CD4-positive, alpha-beta memory T cell (primary cell): ENCODE results near the gene APOBEC3F. TPM values are rescaled to one million over a fixed set of nuclear protein-coding genes. Genes with fewer than 3 reads are reported as not detected.
A peak's percentile ranks its signal among the peaks of the same experiment; 100 is the strongest.
"Not testable (repeated sequence)": the region's sequence is repeated elsewhere in the genome, so short reads cannot be mapped to it uniquely, and the experiment has no call there.

Experiments
- CTCF ChIA-PET: fragments of 350-600 bp; sonication (Branson Sonifier 250); formaldehyde crosslinking; loops from one replicate; lab custom pipeline; 2021; ENCODE audit warnings: inconsistent platforms; ENCODE audit not compliant: partially characterized antibody; lab: Charles Lee
- POLR2A ChIA-PET: fragments of 350-600 bp; sonication (Branson Sonifier 250); formaldehyde crosslinking; loops from one replicate; lab custom pipeline; 2021; ENCODE audit not compliant: partially characterized antibody; lab: Charles Lee
- DNase-seq, 5 donors: peaks; one replicate each; pipeline versions ENCODE4 v3.0.0 to v3.0.0-alpha.2; 2020 to 2022; ENCODE audit warnings: mixed read lengths in 1 of 5
- H3K27ac ChIP-seq: one replicate; pipeline ENCODE4 v1.7.0; 2013; ENCODE audit warnings: low read depth, low read length
- H3K27me3 ChIP-seq: 2 replicates; pipeline ENCODE4 v1.7.0; 2013; ENCODE audit warnings: mild to moderate bottlenecking, low read length, moderate library complexity; ENCODE audit not compliant: insufficient read depth
- H3K36me3 ChIP-seq: 2 replicates; pipeline ENCODE4 v1.7.0; 2013; ENCODE audit warnings: mild to moderate bottlenecking, low read length, moderate library complexity; ENCODE audit not compliant: insufficient read depth
- H3K4me1 ChIP-seq: 2 replicates; pipeline ENCODE4 v1.7.0; 2013; ENCODE audit warnings: mild to moderate bottlenecking, low read length, moderate library complexity; ENCODE audit not compliant: insufficient read depth
- H3K4me3 ChIP-seq, 2 donors: one replicate each; pipeline ENCODE4 v1.7.0; 2013; ENCODE audit warnings: low read length in 2 of 2, mild to moderate bottlenecking in 1 of 2
- H3K9me3 ChIP-seq, 2 donors: one replicate each; pipeline ENCODE4 v1.7.0; 2013; ENCODE audit warnings: low read length in 2 of 2, control low read depth in 1 of 2; ENCODE audit not compliant: control insufficient read depth in 1 of 2
- H3K27ac Mint-ChIP-seq, 7 donors: one replicate each; pipeline ENCODE4 v1.8.0; 2020 to 2021; ENCODE audit warnings: mixed read lengths in 7 of 7, mild to moderate bottlenecking in 6 of 7, inconsistent platforms in 3 of 7, moderate library complexity in 3 of 7
- H3K27me3 Mint-ChIP-seq, 2 donors: one replicate each; pipeline ENCODE4 v1.8.0; 2020 to 2021; ENCODE audit warnings: mixed read lengths in 2 of 2
- H3K36me3 Mint-ChIP-seq, 2 donors: one replicate each; pipeline ENCODE4 v1.8.0; 2020 to 2021; ENCODE audit warnings: mixed read lengths in 2 of 2, inconsistent platforms in 1 of 2, mild to moderate bottlenecking in 1 of 2
- H3K4me1 Mint-ChIP-seq, 4 donors: one replicate each; pipeline ENCODE4 v1.8.0; 2020 to 2021; ENCODE audit warnings: mixed read lengths in 4 of 4, mild to moderate bottlenecking in 1 of 4
- H3K4me3 Mint-ChIP-seq, 8 donors: one replicate each; pipeline ENCODE4 v1.8.0; 2020 to 2021; ENCODE audit warnings: mixed read lengths in 8 of 8, mild to moderate bottlenecking in 7 of 8, moderate library complexity in 6 of 8, inconsistent platforms in 3 of 8
- H3K9me3 Mint-ChIP-seq, 8 donors: one replicate each; pipeline ENCODE4 v1.8.0; 2020 to 2021; ENCODE audit warnings: mixed read lengths in 8 of 8, mild to moderate bottlenecking in 5 of 8, inconsistent platforms in 3 of 8, moderate library complexity in 1 of 8
- intact Hi-C: fragments of 100-400 bp; cut with micrococcal nuclease; formaldehyde crosslinking; loops from one replicate; pipeline ENCODE4 v1.15.1; 2023
- polyA plus RNA-seq, 2 donors: library from polyadenylated mRNA; unstranded; fragments of 300-500 nt; fragmentation: Illumina TruSeq; gene quantifications; one replicate each; pipeline ENCODE4 v1.2.3, GENCODE V29; 2021
- total RNA-seq, 2 experiments: library from RNA; stranded (reverse); gene quantifications; one replicate each; pipeline ENCODE4 v1.2.3, GENCODE V29; 2021

The APOBEC3F gene
- total RNA-seq (10 to 100 TPM; 18.3 to 18.4 TPM), polyA plus RNA-seq (10 to 100 TPM in 1 of 2 donors, 1 to 10 TPM in 1; 3.3 to 15.4 TPM)

DNA sequence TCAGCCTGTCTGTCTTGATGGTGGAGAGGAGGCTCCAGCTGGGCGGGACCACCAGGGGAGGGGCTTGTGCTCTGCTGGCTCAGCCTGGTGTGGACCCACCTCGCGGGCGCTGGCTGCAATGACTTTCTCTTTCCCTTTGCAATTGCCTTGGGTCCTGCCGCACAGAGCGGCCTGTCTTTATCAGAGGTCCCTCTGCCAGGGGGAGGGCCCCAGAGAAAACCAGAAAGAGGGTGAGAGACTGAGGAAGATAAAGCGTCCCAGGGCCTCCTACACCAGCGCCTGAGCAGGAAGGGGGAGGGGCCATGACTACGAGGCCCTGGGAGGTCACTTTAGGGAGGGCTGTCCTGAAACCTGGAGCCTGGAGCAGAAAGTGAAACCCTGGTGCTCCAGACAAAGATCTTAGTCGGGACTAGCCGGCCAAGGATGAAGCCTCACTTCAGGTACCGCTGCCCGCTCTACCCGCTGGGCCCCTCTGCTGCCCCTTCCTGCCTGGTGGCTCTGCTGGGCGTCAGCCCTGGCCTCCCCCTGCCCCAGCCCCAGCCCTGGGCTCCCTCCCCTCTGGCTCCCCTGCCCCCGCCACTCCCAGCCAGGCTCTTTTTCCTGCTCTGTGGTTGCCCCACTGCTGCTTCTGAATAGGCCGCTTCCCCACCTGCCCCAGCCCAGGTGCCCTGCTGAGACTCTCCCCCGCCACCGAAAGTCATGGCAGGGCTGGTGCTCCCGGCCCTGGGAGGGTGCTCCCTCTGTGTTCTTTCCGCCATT is at the start of gene APOBEC3F:
APOBEC3F (plus strand) TSS at position 327 of the 759 bp plus-strand sequence; CDS start at position 424, 97 bp downstream.
- Mint-ChIP-seq H3K36me3 (peaks cover 15 to 25% of the 10 kb centered on the region in 2 donors), H3K4me1 (peaks cover 24 to 63% (median 43%) of the 10 kb centered on the region in 4 donors), H3K4me3 (peak within 1 kb of the TSS; percentile 85 to 94 (median 88)), H3K27ac (peak within 1 kb of the TSS; percentile 89 to 95 (median 93))
- H3K27me3 Mint-ChIP-seq, intact Hi-C loops, H3K9me3 Mint-ChIP-seq, H3K27me3 ChIP-seq, H3K36me3 ChIP-seq, H3K9me3 ChIP-seq: not testable (repeated sequence)
- ChIA-PET POLR2A (interaction anchor here (1.1 to 1.7 kb wide), 2 partner anchors 16 to 20 kb away, joined by 5 to 9 read pairs; partner anchors contain the start of gene APOBEC3D), CTCF (interaction anchor here (0.9 kb wide), 1 partner anchor 170 kb away, joined by 3 read pairs; no protein-coding TSS in a partner anchor)
- Histone ChIP-seq H3K4me1 (peaks cover 27% of the 10 kb centered on the region), H3K27ac (peak within 1 kb of the TSS; percentile 75), H3K4me3 (peak within 1 kb of the TSS; percentile 17 to 51)
- DNase-seq: peak; percentile 60 to 86 (median 67)

DNA sequence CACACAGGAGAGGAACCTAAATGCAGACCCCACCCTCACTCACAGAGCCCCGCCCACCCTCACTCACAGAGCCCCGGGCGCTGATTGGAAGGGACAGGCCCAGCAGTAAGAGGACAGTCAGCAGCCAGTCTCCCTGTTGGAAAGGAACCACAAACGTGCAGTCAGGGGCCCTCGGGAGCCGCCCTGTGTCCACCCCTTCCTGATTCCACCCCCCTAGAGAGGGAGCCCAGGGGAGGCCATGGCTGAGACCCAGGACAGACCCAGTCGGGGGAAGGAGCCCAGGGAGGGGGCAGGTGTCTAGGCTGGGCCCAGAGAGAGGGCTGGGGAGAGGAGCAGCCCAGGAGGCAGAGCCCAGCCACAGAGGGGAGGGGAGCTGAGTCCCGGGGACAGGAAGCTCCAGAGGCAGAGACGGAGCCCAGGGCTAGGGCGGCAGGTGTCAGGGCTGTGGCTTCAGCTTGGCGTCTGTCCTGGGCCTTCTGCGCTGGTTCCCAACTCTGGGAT is 47.7 kb upstream of the APOBEC3F start:
- H3K4me3 Mint-ChIP-seq: peak overlapping the region in 1 of 8 donors; percentile 20

DNA sequence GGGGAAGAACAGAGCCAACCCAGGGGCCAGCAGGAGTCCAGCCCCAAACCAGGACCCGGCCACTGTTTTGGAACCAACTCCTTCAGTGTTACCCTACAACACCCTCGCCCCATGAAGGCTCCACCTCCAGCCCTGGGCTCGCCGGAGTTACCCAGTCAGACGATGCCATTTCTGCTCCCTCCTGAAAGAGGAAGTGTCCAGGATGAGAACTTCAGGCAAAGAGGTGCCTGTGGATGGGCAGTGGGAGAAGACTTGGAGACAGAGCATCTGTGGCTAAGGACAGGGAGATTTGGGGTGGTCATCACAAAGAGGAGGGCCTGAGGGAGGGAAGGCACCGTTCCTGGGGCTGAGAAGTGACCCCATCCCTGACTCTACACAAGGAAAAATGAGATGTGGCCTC is 44.6 kb upstream of the APOBEC3F start:
- no peaks in the 10 kb centered on the region for H3K36me3 ChIP-seq
- intact Hi-C loops: no loop called here
- H3K4me1 ChIP-seq: no peaks in the 10 kb centered on the region
- DNase-seq: no peak
- ChIA-PET CTCF (interaction anchor here (2.7 kb wide), 1 partner anchor 126 kb away, joined by 12 read pairs; no protein-coding TSS in a partner anchor), POLR2A (interaction anchor here (1.1 kb wide), 1 partner anchor 9 kb away, joined by 3 read pairs; no protein-coding TSS in a partner anchor)
- Mint-ChIP-seq H3K4me1 (peaks cover 4 to 13% (median 5%) of the 10 kb centered on the region in 4 donors), H3K4me3 (no peak overlapping the region), H3K27me3 (peaks cover 0 to 2% of the 10 kb centered on the region in 2 donors), H3K36me3 (no peaks in the 10 kb centered on the region), H3K9me3 (peaks cover 0 to 5% (median 2%) of the 10 kb centered on the region in 8 donors), H3K27ac (peak overlapping the region in 1 of 7 donors; percentile 77)
- H3K27ac ChIP-seq: no peak overlapping the region
- no peak overlapping the region for H3K4me3 ChIP-seq
- no peaks in the 10 kb centered on the region for H3K9me3 ChIP-seq
- H3K27me3 ChIP-seq: no peaks in the 10 kb centered on the region

More for the DNA sequence above, 47.7 kb upstream of the APOBEC3F start:
- H3K36me3 Mint-ChIP-seq, intact Hi-C loops, H3K27me3 ChIP-seq, H3K9me3 Mint-ChIP-seq, H3K27ac ChIP-seq, H3K4me3 ChIP-seq, CTCF ChIA-PET, H3K27me3 Mint-ChIP-seq, H3K9me3 ChIP-seq, H3K36me3 ChIP-seq, DNase-seq: not testable (repeated sequence)
- H3K4me1 ChIP-seq: peaks cover 25% of the 10 kb centered on the region
- Mint-ChIP-seq H3K4me1 (peaks cover 17 to 38% (median 21%) of the 10 kb centered on the region in 4 donors), H3K27ac (peak overlapping the region in 1 of 7 donors; percentile 20)
- POLR2A ChIA-PET: interaction anchor here (1.1 kb wide), 1 partner anchor 327 kb away, joined by 3 read pairs; the partner anchor contains the start of gene RPL3

DNA sequence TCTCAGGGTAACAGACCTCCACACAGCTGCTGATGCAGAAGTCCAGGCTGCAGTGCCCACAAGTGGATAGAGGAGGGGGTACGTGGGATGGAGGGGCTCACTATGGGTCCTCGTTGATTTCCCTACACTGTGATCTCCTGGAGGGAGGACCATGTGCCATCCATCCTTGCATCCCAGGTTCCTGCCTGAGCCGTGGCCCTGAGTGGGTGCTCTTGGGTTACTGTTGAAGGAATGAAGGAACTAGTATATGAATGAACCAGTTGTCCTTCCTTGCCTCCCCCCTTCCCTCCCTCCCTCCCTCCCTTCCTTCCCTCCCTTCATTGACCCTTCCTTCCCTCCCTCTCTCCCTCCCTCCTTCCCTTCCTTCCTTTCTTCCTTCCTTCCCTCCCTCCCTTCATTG is 43.1 kb upstream of the APOBEC3F start:
- Histone ChIP-seq H3K27ac (no peak overlapping the region), H3K4me3 (no peak overlapping the region), H3K27me3 (no peaks in the 10 kb centered on the region), H3K4me1 (peaks cover 5% of the 10 kb centered on the region), H3K36me3 (no peaks in the 10 kb centered on the region), H3K9me3 (no peaks in the 10 kb centered on the region)
- H3K27ac Mint-ChIP-seq: no peak overlapping the region
- H3K4me3 Mint-ChIP-seq: no peak overlapping the region
- peaks cover 4 to 15% (median 6%) of the 10 kb centered on the region in 4 donors for H3K4me1 Mint-ChIP-seq
- ChIA-PET POLR2A (no interaction called here), CTCF (interaction anchor here (2.7 kb wide), 1 partner anchor 128 kb away, joined by 12 read pairs; no protein-coding TSS in a partner anchor)
- H3K36me3 Mint-ChIP-seq: no peaks in the 10 kb centered on the region
- peaks cover 0 to 2% of the 10 kb centered on the region in 2 donors for H3K27me3 Mint-ChIP-seq
- no peak for DNase-seq
- intact Hi-C loops: no loop called here
- H3K9me3 Mint-ChIP-seq: peaks cover 0 to 5% (median 2%) of the 10 kb centered on the region in 8 donors

DNA sequence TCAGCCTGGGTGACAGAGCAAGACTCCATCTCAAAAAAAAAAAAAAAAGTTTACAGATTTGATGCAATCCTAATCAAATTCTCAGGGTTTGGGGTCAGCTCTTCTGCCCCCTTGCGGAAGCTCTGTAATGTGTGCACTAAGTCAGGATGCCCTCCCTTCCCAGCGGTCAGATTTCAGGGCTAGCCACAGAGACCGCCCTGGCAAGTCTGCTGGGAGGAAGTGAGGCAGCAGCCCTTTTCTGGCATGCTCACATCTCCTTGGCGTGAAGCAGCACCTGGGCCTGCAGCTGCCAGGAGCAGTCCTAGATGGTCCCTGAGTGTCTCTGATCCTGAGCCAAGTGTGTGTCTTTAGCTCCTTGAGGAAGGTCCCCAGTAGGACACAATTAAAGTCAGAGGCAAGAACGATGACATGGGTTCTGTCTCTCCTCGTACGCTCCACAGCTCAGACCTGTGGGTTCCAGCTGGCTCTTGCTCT is 37.5 kb upstream of the APOBEC3F start:
- ChIA-PET POLR2A (interaction anchor here (0.6 to 2.4 kb wide), 12 partner anchors 11 to 1635 kb away, joined by 3 to 32 read pairs (median 6); partner anchors contain the start of genes APOBEC3C and CBX6), CTCF (interaction anchor here (0.6 to 9.0 kb wide), 39 partner anchors 10 to 951 kb away, joined by 3 to 168 read pairs (median 4); partner anchors contain the start of gene CBX6)
- Histone ChIP-seq H3K27me3 (no peaks in the 10 kb centered on the region), H3K36me3 (no peaks in the 10 kb centered on the region), H3K4me1 (peaks cover 16% of the 10 kb centered on the region), H3K27ac (no peak overlapping the region), H3K4me3 (no peak overlapping the region), H3K9me3 (no peaks in the 10 kb centered on the region)
- H3K36me3 Mint-ChIP-seq: no peaks in the 10 kb centered on the region
- peaks cover 8 to 14% (median 13%) of the 10 kb centered on the region in 4 donors for H3K4me1 Mint-ChIP-seq
- DNase-seq: peak; percentile 75 to 82 (median 76)
- H3K27me3 Mint-ChIP-seq: no peaks in the 10 kb centered on the region
- peak overlapping the region in 2 of 8 donors; percentile 5 to 8 for H3K4me3 Mint-ChIP-seq
- H3K9me3 Mint-ChIP-seq: peaks cover 0 to 4% (median under 1%) of the 10 kb centered on the region in 8 donors
- intact Hi-C loops: loop anchor here (1.0 to 2.0 kb wide), 5 partner anchors 18 to 234 kb away; no protein-coding TSS in a partner anchor
- H3K27ac Mint-ChIP-seq: peak overlapping the region; percentile 15 to 84 (median 60)

DNA sequence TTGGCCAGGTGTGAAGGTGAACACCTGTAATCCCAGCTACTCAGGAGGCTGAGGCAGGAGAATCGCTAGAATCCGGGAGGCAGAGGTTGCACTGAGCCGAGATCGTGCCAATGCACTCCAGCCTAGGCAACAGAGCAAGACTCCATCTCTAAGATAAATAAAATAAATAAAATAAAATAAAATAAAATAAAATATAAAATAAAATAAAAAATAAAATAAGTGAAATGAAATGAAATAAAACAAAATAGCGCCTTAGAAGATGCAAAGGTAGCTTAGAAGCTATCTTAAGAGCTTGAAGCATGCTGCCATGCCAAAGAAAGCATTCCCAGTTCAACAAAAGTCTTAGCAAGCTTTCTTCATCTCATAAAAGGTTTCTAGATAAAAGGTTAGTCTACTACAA is 33.5 kb upstream of the APOBEC3F start:
- intact Hi-C loops: loop anchor here (1.0 to 2.0 kb wide), 4 partner anchors 111 to 312 kb away; partner anchors contain the start of gene RPL3
- Histone ChIP-seq H3K27ac (no peak overlapping the region), H3K27me3 (no peaks in the 10 kb centered on the region), H3K9me3 (no peaks in the 10 kb centered on the region), H3K4me3 (no peak overlapping the region), H3K36me3 (no peaks in the 10 kb centered on the region), H3K4me1 (peaks cover 14% of the 10 kb centered on the region)
- H3K27me3 Mint-ChIP-seq: no peaks in the 10 kb centered on the region
- POLR2A ChIA-PET: interaction anchor here (0.9 to 1.7 kb wide), 4 partner anchors 25 to 253 kb away, joined by 3 read pairs; partner anchors contain the start of genes APOBEC3B and CBX6
- H3K36me3 Mint-ChIP-seq: no peaks in the 10 kb centered on the region
- no peak overlapping the region for H3K4me3 Mint-ChIP-seq
- CTCF ChIA-PET: interaction anchor here (0.7 to 9.0 kb wide), 16 partner anchors 8 to 309 kb away, joined by 3 to 168 read pairs (median 4); partner anchors contain the start of gene CBX6
- no peak for DNase-seq
- H3K9me3 Mint-ChIP-seq: peaks cover 0 to 3% (median 0%) of the 10 kb centered on the region in 8 donors
- H3K4me1 Mint-ChIP-seq: peaks cover 11 to 32% (median 21%) of the 10 kb centered on the region in 4 donors
- H3K27ac Mint-ChIP-seq: peak overlapping the region in 1 of 7 donors; percentile 53
